Measurements from ENCODE around the gene SPCS1.
"Not testable (repeated sequence)": the region's sequence is repeated elsewhere in the genome, so short reads cannot be mapped to it uniquely, and the experiment has no call there.

SPCS1 gene

DNA sequence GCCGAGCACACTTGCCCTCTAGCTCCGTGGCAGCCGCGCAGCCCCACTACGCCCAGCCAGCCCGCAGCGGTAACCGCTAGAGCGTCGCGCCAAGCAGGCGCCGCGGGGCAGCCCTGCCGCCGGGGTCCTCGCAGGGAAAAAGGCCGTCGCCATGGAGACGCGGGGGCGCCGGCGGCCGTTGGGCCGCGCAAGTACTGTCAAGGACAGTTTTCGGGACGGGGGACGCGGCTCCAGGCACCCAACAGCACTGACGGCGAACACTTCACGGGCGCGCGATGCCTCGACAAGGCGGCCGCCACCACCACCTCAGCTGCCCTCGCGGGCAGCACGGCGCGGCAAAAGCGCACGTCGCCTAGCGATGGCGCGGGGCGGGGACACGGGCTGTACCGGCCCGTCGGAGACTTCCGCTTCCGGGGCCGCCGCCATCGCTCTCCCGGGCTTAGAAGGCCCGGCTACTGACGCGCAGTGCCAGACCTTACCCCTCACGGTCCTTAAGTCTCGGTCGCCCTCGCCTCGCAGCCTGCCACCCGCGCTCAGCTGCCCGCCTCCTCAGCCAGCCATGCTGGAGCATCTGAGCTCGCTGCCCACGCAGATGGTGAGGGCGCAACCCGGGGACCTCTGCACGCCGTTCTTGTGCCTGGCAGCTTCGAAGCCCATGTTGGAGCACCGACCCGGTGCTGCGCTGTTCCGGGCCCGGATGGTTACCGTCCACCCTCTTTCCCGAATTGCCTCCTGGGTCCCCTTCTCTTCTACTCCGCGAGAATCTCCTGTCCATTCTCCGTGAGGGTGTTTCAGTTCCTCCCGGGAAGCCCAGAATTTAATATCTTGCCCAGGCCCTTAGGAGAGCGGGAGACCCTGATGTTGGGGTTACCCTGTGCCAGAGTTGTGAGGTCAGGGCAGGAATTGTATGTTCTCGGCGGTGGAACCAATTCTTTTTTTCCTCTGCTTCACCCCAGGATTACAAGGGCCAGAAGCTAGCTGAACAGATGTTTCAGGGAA lies at the start of gene SPCS1, which contains the start of gene GLT8D1:
TSS of gene SPCS1 (plus strand) at position 419 of the 999 bp plus-strand sequence. CDS start at position 560, 141 bp downstream.
TSS of gene GLT8D1 (minus strand) at position 104 of the 999 bp plus-strand sequence. CDS start 5,331 bp downstream, outside the sequence.
- DNase-seq (ENCODE audit: low spot score), result peak; percentile 61

GRCh38 chr3:52660046-52660445 lies 45.9 kb upstream of the SPCS1 start:
- no peak for DNase-seq (ENCODE audit: low spot score)

DNA sequence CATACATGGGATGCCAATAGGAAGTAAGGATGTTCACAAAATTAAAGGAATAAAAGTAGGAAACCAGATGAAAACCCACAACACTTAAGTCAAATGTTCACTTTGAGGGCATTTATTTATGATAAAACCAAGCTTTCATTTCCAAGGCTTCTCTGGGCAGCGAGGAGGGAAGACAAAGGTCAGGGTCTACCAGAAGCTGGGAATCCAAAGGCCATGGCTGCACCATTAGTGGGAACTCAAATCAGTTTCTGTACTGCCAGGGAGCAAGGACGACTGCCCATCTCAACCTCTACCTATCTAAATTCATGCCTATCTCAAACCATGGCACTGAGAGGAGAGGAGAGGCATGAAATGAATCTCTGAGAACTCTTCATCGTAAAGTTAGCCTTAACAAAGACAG lies 42.8 kb upstream of the SPCS1 start:
- no peak for DNase-seq (ENCODE audit: low spot score)

DNA sequence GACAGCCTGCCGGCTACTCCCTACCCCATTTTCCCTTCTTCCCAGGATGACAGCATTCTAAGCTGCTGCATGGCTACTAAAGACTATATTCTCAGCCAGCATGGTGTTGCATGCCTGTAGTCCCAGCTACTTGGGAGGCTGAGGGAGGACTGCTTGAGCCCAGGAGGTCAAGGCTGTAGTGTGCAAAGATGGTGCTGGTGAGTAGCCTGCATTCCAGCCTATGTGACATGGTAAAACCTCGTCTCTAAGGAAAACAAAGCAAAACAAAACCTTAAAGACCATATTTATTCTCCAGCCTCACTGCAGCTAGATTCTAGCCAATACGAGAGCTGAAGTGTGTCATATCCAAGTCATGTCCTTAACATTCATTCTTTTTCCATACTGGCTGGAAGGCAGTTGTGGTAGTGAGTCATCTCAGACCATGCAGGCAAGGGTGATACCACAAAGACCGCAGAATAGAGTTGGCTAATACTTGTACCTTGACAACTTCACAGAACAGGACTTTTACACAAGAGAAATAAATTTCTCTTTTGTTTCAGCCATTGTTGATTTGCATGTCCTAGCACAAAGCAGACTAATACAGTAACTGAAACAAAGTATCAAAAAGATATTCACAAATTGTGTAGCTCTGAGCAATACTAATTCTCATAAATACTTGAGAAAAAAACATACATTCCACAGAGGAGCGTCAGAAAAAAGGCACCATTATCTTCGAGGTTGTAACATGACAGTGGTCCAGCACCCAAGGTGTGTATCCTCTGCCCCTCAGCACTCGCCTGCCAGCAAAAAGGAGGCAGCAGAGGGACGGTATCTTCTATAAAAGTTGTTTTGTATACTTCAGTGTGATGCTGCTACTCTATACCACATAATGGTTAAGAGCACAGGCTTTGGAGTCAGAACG lies 35.0 kb upstream of the SPCS1 start:
- DNase-seq (ENCODE audit: low spot score), result no peak

- no peak for DNase-seq (ENCODE audit: low spot score)
Observed at GRCh38 chr3:52671676-52672075, 34.2 kb upstream of the SPCS1 start.

- not testable (repeated sequence) for DNase-seq (ENCODE audit: low spot score)
Observed at GRCh38 chr3:52676201-52676600, 29.7 kb upstream of the SPCS1 start.

GRCh38 chr3:52678265-52679198 lies 27.4 kb upstream of the SPCS1 start:
- DNase-seq (ENCODE audit: low spot score), result no peak

DNA sequence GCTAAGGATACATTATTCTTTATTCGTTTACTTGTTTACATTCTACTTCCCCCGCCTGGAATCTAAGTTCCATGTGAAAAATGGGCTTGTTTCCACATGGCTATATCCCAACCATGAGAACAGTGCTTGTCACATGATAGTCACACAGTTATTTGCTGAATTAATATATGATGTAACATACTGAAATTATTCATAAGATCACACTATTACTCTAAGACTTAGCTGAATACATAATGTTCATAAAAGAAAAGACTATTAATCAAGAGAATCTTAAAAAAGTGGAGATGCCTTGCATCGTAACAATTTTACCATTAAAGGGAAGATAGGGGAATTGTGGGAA lies 26.7 kb upstream of the SPCS1 start:
- DNase-seq (ENCODE audit: low spot score), result no peak

DNA sequence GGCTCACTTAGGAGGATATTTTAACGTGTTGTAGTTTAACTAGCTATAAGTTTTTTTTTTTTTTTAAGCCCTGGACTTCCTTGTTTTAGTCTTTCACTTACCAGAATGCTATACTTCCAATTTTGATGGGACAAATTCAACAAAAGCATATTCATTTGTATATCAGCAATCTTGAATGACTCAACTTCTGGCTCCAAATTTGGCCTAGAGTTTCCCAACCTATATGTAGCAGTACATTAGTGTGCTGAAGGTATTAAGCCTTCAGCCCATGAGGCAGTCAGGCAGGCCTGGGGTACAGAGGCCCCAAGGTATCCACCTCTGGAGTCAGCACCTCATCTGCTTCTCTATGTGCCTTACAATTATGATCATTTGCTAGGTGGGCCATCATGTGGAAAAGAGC lies 26.1 kb upstream of the SPCS1 start:
- DNase-seq (ENCODE audit: low spot score), result no peak

DNA sequence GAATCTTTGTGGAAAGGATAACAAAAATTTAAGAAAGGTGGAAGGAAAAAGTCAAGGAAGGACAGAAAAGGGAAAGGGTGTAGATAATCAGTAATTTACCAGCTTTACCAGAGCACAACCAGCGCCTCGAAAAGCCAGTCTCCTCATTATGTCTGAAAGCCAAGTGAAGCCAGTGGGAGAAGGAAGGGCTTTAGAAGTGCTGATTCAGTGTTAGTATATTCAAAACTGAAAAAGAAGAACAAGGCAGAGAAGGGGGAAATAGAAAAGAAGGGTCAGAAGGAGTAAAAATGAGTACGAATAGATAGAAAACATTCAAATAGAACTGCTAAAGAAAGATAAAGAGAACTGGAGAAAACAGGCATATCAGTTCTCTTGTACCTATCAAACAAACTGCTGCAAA lies 24.3 kb upstream of the SPCS1 start:
- no peak for DNase-seq (ENCODE audit: low spot score)

GRCh38 chr3:52682016-52682415 lies 23.9 kb upstream of the SPCS1 start:
- DNase-seq (ENCODE audit: low spot score), result peak; percentile 30

DNA sequence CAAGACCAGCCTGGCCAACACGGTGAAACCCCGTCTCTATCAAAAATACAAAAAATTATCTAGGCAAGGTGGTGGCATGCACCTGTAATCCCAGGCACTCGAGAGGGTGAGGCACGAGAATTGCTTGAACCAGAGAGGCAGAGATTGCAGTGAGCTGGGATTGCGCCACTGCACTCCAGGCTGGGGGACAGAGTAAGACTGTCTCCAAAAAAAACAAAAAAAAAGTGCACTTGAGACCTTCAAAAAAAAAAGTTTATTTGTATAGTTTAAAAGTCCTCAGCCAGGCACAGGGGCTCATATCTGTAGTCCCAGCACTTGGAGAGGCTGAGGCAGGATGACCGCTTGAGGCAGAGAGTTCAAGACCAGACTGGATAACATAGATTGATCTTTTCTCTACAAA lies 22.3 kb upstream of the SPCS1 start:
- DNase-seq (ENCODE audit: low spot score), result no peak

GRCh38 chr3:52684184-52684583 lies 21.7 kb upstream of the SPCS1 start:
- DNase-seq (ENCODE audit: low spot score), result no peak

GRCh38 chr3:52685285-52685708 lies 20.6 kb upstream of the SPCS1 start:
- peak; percentile 45 for DNase-seq (ENCODE audit: low spot score)

DNA sequence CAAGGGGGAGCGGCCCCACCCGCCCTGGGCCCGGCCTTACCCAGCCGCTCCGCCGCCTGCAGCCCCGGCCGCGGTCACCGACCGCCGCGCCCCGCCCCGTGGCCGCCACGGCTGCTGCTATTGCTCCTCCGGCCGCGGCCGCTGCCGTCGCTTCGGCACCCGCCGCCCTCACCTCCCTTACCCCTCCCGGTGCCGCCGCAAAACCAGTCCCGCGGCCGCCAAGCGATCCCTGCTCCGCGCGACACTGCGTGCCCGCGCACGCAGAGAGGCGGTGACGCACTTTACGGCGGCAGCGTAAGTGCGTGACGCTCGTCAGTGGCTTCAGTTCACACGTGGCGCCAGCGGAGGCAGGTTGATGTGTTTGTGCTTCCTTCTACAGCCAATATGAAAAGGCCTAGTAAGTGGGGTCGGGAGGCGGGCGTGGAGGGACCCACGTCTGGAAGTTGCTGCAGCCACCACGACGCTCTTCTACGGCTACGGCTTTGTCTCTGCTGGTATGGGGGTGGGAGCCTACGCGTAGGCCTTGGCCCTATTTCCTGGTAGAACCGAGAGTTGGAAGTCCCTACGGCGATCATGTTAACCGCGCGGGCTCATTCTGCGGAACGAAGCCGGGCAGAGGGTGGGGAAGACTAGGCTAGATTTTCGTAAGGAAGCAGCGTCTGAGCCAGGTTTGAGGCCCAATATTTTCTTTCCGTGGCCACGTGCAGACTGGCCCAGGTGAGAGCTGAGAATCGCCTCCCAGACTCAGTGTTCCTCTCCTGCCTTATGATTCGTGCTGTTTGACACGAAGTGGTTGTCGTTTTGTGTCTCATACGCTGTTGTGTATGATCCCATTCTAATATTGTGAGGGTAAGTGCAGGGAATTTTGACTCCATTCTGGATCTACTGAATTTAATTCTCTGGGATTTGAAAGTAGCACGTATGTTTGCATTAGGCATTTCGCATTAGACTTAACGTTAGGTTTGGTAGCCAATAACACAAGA lies 19.9 kb upstream of the SPCS1 start, which contains the start of the genes GNL3 and PBRM1:
TSS of gene GNL3 (plus strand) at position 324 of the 983 bp plus-strand sequence. CDS start at position 385, 61 bp downstream.
TSS of gene PBRM1 (minus strand) at position 205 of the 983 bp plus-strand sequence.
- DNase-seq (ENCODE audit: low spot score), result peak; percentile 53

GRCh38 chr3:52688266-52688665 lies 17.6 kb upstream of the SPCS1 start:
- DNase-seq (ENCODE audit: low spot score), result no peak

DNA sequence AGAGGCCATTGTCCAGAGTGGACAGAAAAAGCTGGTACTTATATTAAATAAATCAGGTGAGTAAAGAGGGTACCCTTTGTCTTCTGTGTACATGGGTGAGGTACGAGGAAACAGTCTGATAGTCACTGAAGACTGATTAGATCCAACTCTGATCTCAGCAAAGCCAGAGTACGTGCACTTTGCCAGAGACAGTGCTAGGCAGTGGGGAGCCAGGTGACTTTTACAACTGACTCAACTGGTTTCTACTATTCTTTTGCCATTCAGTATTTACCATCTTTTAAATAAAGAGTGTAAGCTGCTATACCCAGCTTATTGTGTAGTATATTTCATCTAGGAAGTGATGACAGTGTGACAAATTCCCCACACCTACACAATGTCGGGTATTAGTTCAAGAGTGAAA lies 16.8 kb upstream of the SPCS1 start:
- no peak for DNase-seq (ENCODE audit: low spot score)

GRCh38 chr3:52690560-52690959 lies 15.3 kb upstream of the SPCS1 start:
- DNase-seq (ENCODE audit: low spot score), result no peak

GRCh38 chr3:52693071-52693470 lies 12.8 kb upstream of the SPCS1 start:
- DNase-seq (ENCODE audit: low spot score), result no peak
